Activated CD8-positive, alpha-beta T cell treated with anti-CD3 and anti-CD28 coated beads, Interleukin-2, amount 10 ng/mL, durations not matched to agents 7 days and 5 days (primary cell): Measurements from ENCODE around the gene ANKRD13B. TPM values are rescaled to one million over a fixed set of nuclear protein-coding genes. Genes with fewer than 3 reads are reported as not detected.
A peak's percentile ranks its signal among the peaks of the same experiment; 100 is the strongest.

Experiments used
- ATAC-seq: fragments of 150-1000 bp; cut with Tn5 transposase; one replicate; pipeline ENCODE4 v1.10.0; 2021; ENCODE audit warnings: moderate library complexity
- CTCF ChIA-PET: fragments of 350-600 bp; sonication (Branson Sonifier 250); formaldehyde crosslinking; loops from one replicate; lab custom pipeline; 2021; ENCODE audit warnings: antibody characterized with exemption; lab: Charles Lee
- POLR2A ChIA-PET: fragments of 350-600 bp; sonication (Branson Sonifier 250); formaldehyde crosslinking; loops from one replicate; lab custom pipeline; 2021; ENCODE audit warnings: antibody characterized with exemption; lab: Charles Lee
- DNase-seq: peaks from one replicate; pipeline ENCODE4 v3.0.0-alpha.2; 2020
- H3K27ac Mint-ChIP-seq: one replicate; pipeline ENCODE4 v1.8.0; 2021; ENCODE audit warnings: mild to moderate bottlenecking, mixed read lengths
- H3K27me3 Mint-ChIP-seq: one replicate; pipeline ENCODE4 v1.8.0; 2021; ENCODE audit warnings: low read depth, mixed read lengths
- H3K36me3 Mint-ChIP-seq: one replicate; pipeline ENCODE4 v1.8.0; 2021; ENCODE audit warnings: low read depth, mixed read lengths
- H3K4me1 Mint-ChIP-seq: one replicate; pipeline ENCODE4 v1.8.0; 2021; ENCODE audit warnings: low read depth, mixed read lengths
- H3K4me3 Mint-ChIP-seq: one replicate; pipeline ENCODE4 v1.8.0; 2021; ENCODE audit warnings: mild to moderate bottlenecking, mixed read lengths
- H3K9me3 Mint-ChIP-seq: one replicate; pipeline ENCODE4 v1.8.0; 2022; ENCODE audit warnings: mixed read lengths; ENCODE audit not compliant: insufficient read depth
- total RNA-seq, 2 experiments: library from RNA; stranded (reverse); gene quantifications; one replicate each; pipeline ENCODE4 v1.2.3, GENCODE V29; 2021

Gene ANKRD13B
- total RNA-seq, 2 experiments from 2014 or later: 11.2 to 12.5 TPM

DNA sequence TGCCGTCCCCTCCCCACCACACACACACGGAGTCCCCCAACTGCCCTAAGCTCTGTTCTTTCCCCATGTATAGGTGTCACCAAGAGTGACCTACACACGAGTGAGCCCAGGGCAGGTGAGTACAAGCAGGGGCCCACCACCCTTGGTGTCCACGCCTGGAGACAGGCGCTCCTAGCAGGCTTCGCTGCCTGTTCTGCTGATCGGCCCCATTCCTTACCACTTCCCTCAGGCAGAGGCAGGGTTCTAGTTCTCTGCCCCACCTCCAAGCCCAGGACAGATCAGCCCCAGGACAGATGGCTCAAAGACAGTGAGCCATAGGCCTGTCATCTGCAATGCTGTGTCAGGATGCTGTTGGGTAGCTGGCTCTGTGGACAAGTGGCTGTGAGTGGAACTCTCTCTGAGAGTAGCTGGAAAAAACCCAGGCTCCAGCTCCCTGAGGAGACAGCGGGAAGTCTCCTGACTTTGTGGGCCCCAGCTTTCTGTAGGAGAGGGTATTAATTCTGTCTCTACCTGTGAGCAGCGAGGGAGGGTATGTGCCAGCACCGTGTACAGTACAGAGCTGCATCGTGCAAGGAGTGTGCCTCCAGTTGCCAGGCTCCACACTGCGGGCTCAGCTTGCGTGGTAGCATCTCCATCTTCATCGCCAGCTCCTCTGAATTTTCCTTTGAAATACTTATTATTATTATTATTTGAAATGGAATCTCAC lies 23.5 kb upstream of the ANKRD13B start:
- Mint-ChIP-seq H3K36me3 (peaks cover 33% of the 10 kb centered on the region), H3K4me1 (peaks cover 28% of the 10 kb centered on the region), H3K27me3 (no peaks in the 10 kb centered on the region), H3K4me3 (peak overlapping the region; percentile 81), H3K9me3 (no peaks in the 10 kb centered on the region), H3K27ac (peak overlapping the region; percentile 72)
- ChIA-PET CTCF (interaction anchor here (0.9 to 10.9 kb wide), 5 partner anchors 12 to 210 kb away, joined by 3 to 99 read pairs (median 45); partner anchors contain the start of gene ANKRD13B), POLR2A (interaction anchor here (0.5 to 4.7 kb wide), 4 partner anchors 11 to 275 kb away, joined by 3 to 26 read pairs (median 3); partner anchors contain the start of gene NUFIP2)
- DNase-seq (no peak), ATAC-seq (no peak)

- peak overlapping the region; percentile 9 for H3K4me3 Mint-ChIP-seq
- H3K36me3 Mint-ChIP-seq: peaks cover 31% of the 10 kb centered on the region
- no peaks in the 10 kb centered on the region for H3K27me3 Mint-ChIP-seq
- DNase-seq: no peak
- ChIA-PET POLR2A (interaction anchor here (0.7 to 4.7 kb wide), 4 partner anchors 10 to 46 kb away, joined by 3 to 26 read pairs (median 4); partner anchors contain the start of genes ANKRD13B and GIT1), CTCF (interaction anchor here (1.5 to 10.9 kb wide), 5 partner anchors 11 to 201 kb away, joined by 4 to 99 read pairs (median 45); partner anchors contain the start of gene ANKRD13B)
- no peak overlapping the region for H3K27ac Mint-ChIP-seq
- H3K9me3 Mint-ChIP-seq: no peaks in the 10 kb centered on the region
- no peak for ATAC-seq
- H3K4me1 Mint-ChIP-seq: peaks cover 21% of the 10 kb centered on the region
Measured at GRCh38 chr17:29570521-29570920, 22.4 kb upstream of the ANKRD13B start.

DNA sequence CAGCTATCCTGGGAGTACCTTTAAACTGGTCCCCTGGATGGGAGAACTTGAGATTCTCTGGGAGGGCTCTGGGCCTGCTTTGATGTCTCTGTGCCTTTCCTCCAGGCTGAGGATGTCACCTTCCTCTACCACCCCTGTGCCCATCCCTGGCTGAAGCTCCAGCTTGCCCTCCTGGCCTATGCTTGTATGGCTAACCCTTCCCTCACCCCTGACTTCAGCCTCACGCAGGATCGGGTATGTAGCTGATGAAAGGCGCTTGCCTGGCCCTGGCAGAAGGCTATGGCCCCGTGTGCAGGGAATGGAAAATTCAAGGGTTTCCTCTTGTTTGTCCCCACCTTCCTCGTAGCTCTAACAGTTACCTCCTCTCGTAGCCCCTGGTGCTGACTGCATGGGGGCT lies 21.4 kb upstream of the ANKRD13B start:
- H3K4me3 Mint-ChIP-seq: no peak overlapping the region
- ChIA-PET POLR2A (no interaction called here), CTCF (interaction anchor here (1.6 to 10.9 kb wide), 4 partner anchors 21 to 202 kb away, joined by 3 to 99 read pairs (median 38); partner anchors contain the start of gene ANKRD13B)

GRCh38 chr17:29571883-29572681 lies 20.9 kb upstream of the ANKRD13B start:
- Mint-ChIP-seq H3K27ac (no peak overlapping the region), H3K9me3 (no peaks in the 10 kb centered on the region), H3K4me1 (peaks cover 16% of the 10 kb centered on the region), H3K36me3 (peaks cover 29% of the 10 kb centered on the region), H3K4me3 (no peak overlapping the region), H3K27me3 (no peaks in the 10 kb centered on the region)
- CTCF ChIA-PET: interaction anchor here (1.5 to 10.9 kb wide), 5 partner anchors 20 to 202 kb away, joined by 3 to 99 read pairs (median 5); partner anchors contain the start of gene ANKRD13B
- POLR2A ChIA-PET: no interaction called here
- no peak for DNase-seq
- ATAC-seq: no peak

More for the DNA sequence above, 21.4 kb upstream of the ANKRD13B start:
- no peak overlapping the region for H3K27ac Mint-ChIP-seq
- no peaks in the 10 kb centered on the region for H3K27me3 Mint-ChIP-seq
- ATAC-seq (no peak), DNase-seq (no peak)
- peaks cover 16% of the 10 kb centered on the region for H3K4me1 Mint-ChIP-seq
- H3K9me3 Mint-ChIP-seq: no peaks in the 10 kb centered on the region
- peaks cover 29% of the 10 kb centered on the region for H3K36me3 Mint-ChIP-seq

DNA sequence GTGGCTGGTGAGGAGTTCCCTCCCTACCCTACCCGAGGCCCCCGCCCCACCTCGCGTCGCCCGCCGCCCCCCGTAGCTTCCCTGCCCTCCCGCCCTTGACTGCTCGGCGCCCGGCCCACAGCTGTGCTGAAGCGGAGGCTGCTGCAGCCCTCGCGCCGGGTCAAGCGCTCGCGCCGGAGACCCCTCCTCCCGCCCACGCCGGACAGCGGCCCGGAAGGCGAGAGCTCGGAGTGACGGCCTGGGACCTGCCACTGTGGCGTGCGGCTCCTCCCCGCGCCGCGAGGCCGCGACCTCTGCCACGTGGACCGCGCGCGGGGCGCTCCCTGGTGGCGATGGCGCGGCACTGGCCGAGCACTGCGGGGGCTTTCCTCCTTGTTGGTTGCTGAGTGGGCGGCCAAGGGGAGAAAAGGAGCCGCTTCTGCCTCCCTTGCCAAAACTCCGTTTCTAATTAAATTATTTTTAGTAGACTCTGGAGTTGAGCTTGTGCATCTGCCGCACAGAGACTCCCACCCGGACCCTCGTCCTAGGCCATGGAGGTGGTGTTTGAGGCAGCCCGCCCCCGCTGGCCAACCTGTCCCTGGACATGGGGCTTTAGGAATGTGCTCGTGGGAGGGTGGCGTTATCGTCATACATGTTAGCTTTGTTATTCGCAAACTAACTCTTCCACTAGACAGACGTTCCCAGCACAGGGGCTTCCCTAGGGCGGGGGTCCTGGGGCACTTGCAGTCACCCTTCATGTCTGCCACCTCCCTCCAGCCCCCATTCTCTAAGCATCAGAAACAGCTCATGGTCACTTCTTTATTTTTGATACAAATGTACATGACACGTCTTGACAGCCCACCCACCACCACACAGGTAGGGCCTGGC lies 20.0 kb upstream of the ANKRD13B start:
- ATAC-seq: peak; percentile 31
- Mint-ChIP-seq H3K4me1 (peaks cover 16% of the 10 kb centered on the region), H3K27ac (no peak overlapping the region), H3K36me3 (peaks cover 34% of the 10 kb centered on the region), H3K9me3 (no peaks in the 10 kb centered on the region), H3K27me3 (no peaks in the 10 kb centered on the region), H3K4me3 (no peak overlapping the region)
- peak; percentile 63 for DNase-seq
- POLR2A ChIA-PET: no interaction called here
- CTCF ChIA-PET: interaction anchor here (0.9 to 10.9 kb wide), 8 partner anchors 16 to 203 kb away, joined by 3 to 99 read pairs (median 5); partner anchors contain the start of gene ANKRD13B

- POLR2A ChIA-PET: no interaction called here
- H3K4me3 Mint-ChIP-seq: no peak overlapping the region
- ATAC-seq (no peak), DNase-seq (no peak)
- H3K9me3 Mint-ChIP-seq: no peaks in the 10 kb centered on the region
- CTCF ChIA-PET: interaction anchor here (0.9 to 10.9 kb wide), 7 partner anchors 15 to 204 kb away, joined by 3 to 99 read pairs (median 6); partner anchors contain the start of gene ANKRD13B
- peaks cover 38% of the 10 kb centered on the region for H3K36me3 Mint-ChIP-seq
- H3K27ac Mint-ChIP-seq: no peak overlapping the region
- no peaks in the 10 kb centered on the region for H3K27me3 Mint-ChIP-seq
- H3K4me1 Mint-ChIP-seq: peaks cover 16% of the 10 kb centered on the region
Measured at GRCh38 chr17:29573558-29573869, 19.4 kb upstream of the ANKRD13B start.

DNA sequence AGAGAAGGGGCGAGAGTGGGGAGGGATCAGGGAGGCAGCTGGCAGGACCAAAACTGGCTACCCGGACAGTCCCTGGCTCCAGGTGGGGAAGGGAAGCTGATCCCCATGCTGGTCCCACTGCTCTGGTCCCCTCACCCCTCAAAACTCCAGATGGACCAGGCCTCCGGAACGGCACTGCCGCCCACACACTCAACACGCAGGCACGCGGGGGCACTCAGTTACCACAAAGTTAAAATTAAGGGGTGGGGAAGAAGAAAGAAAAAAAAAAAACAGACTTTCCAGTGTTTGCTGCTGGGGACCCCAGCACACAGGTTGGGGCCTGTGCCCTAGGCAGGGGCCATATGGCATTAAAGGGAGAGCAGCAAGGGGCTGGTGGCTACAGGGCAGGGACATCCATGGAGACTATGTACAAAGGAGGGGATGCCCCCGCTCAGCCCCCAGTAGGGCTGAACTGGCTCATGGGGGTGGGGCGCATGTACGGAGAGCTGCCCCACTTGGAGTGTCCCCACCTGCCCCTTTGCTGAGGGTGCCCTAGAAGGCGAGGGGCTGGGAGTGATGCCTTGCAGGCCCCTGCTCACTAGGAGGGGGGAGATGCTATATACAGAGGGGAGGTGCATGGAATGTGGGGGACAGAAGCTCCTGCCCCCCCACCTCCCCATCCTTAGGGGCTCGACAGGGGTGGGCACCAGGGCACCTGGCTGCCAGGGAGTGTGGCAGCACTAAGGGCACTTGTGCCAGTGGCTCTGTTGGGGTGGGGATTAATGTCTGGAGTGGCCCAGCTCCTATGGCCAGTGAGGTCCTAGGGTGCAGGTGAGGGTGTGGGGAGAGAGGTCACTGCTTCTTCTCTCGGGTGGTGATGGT lies 18.8 kb upstream of the ANKRD13B start:
- Mint-ChIP-seq H3K4me3 (no peak overlapping the region), H3K9me3 (no peaks in the 10 kb centered on the region), H3K27ac (no peak overlapping the region), H3K36me3 (peaks cover 40% of the 10 kb centered on the region), H3K4me1 (peaks cover 15% of the 10 kb centered on the region), H3K27me3 (no peaks in the 10 kb centered on the region)
- ChIA-PET POLR2A (no interaction called here), CTCF (interaction anchor here (1.0 to 10.9 kb wide), 7 partner anchors 14 to 204 kb away, joined by 4 to 99 read pairs (median 7); partner anchors contain the start of gene ANKRD13B)
- ATAC-seq (no peak), DNase-seq (no peak)

- DNase-seq: no peak
- peaks cover 13% of the 10 kb centered on the region for H3K4me1 Mint-ChIP-seq
- no peak overlapping the region for H3K27ac Mint-ChIP-seq
- ChIA-PET CTCF (interaction anchor here (3.1 to 10.9 kb wide), 2 partner anchors 17 to 42 kb away, joined by 10 to 99 read pairs; no protein-coding TSS in a partner anchor), POLR2A (no interaction called here)
- peaks cover 42% of the 10 kb centered on the region for H3K36me3 Mint-ChIP-seq
- no peaks in the 10 kb centered on the region for H3K9me3 Mint-ChIP-seq
- no peaks in the 10 kb centered on the region for H3K27me3 Mint-ChIP-seq
- ATAC-seq: no peak
- H3K4me3 Mint-ChIP-seq: no peak overlapping the region
Measured at GRCh38 chr17:29574732-29575510, 18.0 kb upstream of the ANKRD13B start.

DNA sequence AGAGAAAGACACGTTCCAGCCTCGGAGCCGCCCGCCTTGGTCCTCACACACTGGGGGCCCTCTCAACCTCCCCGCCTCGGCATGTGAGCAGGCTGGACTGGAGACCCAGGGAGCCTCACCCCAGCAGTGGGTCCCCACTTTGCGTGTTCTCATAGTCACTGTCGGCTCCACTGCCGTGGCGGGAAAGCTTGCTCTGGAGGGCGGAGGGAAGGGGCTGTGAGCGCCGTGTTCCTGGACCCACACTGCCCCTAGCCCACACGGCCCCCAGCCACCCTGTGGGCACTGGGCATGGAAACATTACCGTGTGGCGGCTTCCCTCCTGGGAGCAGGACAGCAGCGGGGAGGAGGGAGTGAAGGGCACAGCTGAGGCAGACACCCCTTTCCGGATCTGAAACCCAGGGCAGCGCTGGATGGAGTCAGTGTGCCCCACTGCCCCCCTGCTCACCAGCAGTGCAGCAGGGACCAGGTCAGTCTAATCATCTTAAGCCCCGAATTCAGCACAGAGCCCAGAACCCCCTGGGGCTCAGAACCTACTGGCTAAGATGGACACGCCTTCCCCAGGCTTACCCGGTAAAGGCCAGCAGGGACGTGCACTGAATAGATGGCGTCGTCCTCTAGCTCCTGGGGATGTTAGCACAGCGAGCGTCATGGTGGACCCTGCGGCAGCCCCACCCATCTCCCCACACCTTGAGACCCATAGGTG lies 17.3 kb upstream of the ANKRD13B start:
- peaks cover 45% of the 10 kb centered on the region for H3K36me3 Mint-ChIP-seq
- H3K27ac Mint-ChIP-seq: no peak overlapping the region
- no peak for ATAC-seq
- no peak for DNase-seq
- peaks cover 17% of the 10 kb centered on the region for H3K4me1 Mint-ChIP-seq
- H3K27me3 Mint-ChIP-seq: no peaks in the 10 kb centered on the region
- no peaks in the 10 kb centered on the region for H3K9me3 Mint-ChIP-seq
- CTCF ChIA-PET: interaction anchor here (0.7 to 3.1 kb wide), 4 partner anchors 16 to 41 kb away, joined by 3 to 10 read pairs (median 5); no protein-coding TSS in a partner anchor
- no peak overlapping the region for H3K4me3 Mint-ChIP-seq
- POLR2A ChIA-PET: interaction anchor here (0.7 kb wide), 1 partner anchor 41 kb away, joined by 3 read pairs; no protein-coding TSS in a partner anchor
